Fibroblast of mammary gland (primary cell): Measurements from ENCODE around the gene PTP4A2.

Experiments
- DNase-seq: peaks from one replicate; pipeline ENCODE4 v3.0.0-alpha.2; 2010; ENCODE audit warnings: low read depth
- H3K4me3 ChIP-seq: 2 replicates; pipeline ENCODE4 v1.5.1; 2011; ENCODE audit warnings: low read depth, mild to moderate bottlenecking, low read length, moderate library complexity; ENCODE audit not compliant: control insufficient read depth
- TF ChIP-seq, protein P1 (sequence below): conservative IDR thresholded peaks from 2 replicates; pipeline ENCODE4 v1.5.1; 2011; ENCODE audit warnings: low read depth, low read length, inconsistent platforms; ENCODE audit not compliant: control insufficient read depth, insufficient read depth

Gene PTP4A2

DNA sequence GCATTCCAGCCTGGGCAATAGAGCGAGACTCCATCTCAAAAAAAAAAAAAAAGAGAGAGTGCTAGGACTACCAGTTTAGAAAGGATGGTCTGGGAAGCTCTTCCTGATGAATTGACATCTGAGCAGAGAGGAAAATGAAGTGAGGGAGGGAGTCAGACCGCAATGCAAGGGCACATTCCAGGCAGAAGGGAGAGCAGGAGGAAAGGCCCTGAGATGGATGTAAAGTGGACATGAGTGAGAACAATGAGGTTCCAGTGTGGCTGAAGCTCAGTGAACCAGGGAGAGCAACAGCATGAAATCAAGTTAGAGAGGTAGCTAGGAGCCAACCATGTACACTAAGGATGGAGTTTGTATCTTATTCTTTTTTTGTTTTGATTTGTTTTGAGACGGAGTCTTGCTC is 66.5 kb downstream of the PTP4A2 start:
- H3K4me3 ChIP-seq: no peak overlapping the region
- TF ChIP-seq, protein P1, sequence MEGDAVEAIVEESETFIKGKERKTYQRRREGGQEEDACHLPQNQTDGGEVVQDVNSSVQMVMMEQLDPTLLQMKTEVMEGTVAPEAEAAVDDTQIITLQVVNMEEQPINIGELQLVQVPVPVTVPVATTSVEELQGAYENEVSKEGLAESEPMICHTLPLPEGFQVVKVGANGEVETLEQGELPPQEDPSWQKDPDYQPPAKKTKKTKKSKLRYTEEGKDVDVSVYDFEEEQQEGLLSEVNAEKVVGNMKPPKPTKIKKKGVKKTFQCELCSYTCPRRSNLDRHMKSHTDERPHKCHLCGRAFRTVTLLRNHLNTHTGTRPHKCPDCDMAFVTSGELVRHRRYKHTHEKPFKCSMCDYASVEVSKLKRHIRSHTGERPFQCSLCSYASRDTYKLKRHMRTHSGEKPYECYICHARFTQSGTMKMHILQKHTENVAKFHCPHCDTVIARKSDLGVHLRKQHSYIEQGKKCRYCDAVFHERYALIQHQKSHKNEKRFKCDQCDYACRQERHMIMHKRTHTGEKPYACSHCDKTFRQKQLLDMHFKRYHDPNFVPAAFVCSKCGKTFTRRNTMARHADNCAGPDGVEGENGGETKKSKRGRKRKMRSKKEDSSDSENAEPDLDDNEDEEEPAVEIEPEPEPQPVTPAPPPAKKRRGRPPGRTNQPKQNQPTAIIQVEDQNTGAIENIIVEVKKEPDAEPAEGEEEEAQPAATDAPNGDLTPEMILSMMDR: no peak
- DNase-seq: no peak

DNA sequence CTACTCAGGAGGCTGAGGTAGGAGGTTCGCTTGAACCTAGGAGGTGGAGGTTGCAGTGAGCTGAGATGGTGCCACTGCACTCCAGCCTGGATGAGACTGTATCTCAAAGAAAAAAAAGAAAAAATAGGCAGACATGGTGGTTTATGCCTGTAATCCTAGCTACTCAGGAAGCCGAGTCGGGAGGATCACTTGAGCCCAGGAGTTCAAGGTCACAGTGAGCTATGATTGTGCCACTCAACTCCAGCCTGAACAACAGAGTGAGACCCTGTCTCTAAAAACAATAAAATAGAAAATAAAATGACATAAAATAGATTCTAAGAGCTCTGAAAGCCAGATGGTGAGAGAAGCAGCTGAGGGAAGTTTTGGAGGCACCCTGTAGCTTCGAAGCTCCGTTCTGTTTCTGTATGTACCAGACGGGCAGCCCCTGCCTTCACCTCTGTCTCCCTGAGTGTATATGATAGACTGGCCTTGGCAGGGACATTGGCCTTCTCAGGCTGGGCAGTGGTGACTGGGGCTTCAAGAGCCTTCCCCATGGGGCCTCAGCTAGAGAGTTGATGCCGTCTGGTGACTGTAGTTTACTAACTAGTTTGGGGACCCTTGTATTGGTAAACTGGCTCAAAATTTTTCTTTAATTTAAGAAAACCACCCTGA is 68.0 kb downstream of the PTP4A2 start:
- no peak overlapping the region for H3K4me3 ChIP-seq
- TF ChIP-seq, protein P1: no peak
- no peak for DNase-seq

DNA sequence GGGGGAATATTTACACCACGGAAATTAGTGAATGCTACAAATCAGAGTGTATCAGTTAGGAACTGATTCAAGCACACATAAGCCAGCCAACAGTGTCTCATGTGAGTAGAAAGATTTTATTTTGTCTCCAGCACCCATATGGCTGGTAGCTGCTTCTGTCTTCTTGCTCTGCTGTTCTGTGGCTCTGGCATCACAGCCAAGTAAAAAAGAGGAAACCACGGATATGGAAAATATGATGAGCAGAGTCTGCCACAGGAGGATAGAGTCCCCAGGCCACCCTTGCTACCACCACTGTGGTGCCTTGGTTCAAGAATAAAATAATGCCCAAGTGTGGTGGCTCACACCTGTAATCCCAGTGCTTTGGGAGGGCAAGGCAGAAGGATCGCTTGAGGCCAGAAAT is 68.7 kb downstream of the PTP4A2 start:
- no peak for DNase-seq
- no peak overlapping the region for H3K4me3 ChIP-seq
- TF ChIP-seq, protein P1: no peak

DNA sequence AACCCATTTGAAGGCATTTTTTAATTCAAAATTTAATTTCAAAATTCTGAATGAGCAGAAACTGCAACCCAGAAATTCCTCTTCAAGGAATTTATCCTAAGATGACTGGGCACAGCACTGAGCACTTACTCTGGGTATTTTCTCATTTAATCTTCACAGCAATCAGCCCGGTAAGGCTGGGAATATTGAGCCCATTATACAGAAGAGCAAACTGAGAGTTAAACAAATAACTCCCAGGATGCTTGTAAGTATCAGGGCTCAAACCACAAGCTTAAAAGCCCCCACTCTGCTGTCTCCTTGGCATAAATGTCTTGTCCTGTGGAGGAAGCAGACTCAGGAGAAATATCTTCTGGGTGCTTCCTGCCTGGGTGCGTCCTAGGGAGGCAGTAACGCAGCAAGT is 69.3 kb downstream of the PTP4A2 start:
- TF ChIP-seq, protein P1: no peak
- no peak overlapping the region for H3K4me3 ChIP-seq
- DNase-seq: no peak

DNA sequence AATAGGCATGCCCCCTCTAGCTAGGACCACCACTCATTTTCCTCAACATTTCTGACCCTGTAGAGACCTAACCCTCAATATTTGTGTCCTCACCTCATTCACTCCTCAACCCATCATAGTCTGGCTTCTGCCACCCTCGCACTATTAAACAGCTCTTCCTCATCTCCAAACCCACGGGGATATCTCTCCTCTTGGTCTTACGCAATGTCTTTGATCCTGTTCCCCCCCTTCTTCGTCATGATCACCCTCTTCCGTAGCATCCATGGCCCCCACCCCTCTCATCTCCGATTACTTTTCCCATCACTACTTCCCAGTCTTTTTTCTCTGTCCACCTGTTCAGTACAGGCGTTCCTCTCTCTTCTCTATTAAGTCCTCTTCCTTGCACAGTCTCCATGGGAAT is 70.6 kb downstream of the PTP4A2 start:
- DNase-seq: no peak
- H3K4me3 ChIP-seq: no peak overlapping the region
- TF ChIP-seq, protein P1: no peak

DNA sequence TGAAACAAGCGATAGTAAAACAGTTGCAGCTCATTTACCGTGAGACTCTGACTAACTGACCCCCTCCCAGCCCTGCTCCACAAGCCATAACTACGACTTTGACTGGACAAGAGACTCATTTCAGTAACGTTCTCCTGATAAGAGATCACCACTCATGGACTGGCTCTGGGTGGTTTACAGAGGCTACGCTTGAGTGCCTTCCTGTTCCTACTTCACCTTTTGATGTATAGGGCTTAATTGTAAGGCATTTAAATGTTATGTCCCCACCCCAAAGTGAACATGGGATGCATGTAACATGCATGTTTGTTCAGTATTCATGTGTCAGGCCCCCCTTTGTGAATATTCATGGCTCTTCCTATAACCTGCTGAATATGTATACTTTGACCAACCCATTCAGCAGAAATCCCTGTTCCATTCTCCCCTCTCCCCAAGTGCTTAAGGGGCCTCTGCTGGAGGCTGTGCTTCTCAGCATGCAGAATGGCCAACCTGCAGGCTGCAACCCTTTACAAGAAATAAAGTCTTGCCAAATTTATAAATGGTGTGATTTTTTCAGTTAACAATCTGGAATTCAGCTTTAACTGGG is 71.6 kb downstream of the PTP4A2 start:
- DNase-seq: no peak
- TF ChIP-seq, protein P1: no peak
- H3K4me3 ChIP-seq: no peak overlapping the region
